ENCODE results near the gene SELENOI.
"Not testable (repeated sequence)": the region's sequence is repeated elsewhere in the genome, so short reads cannot be mapped to it uniquely, and the experiment has no call there.

Gene SELENOI

DNA sequence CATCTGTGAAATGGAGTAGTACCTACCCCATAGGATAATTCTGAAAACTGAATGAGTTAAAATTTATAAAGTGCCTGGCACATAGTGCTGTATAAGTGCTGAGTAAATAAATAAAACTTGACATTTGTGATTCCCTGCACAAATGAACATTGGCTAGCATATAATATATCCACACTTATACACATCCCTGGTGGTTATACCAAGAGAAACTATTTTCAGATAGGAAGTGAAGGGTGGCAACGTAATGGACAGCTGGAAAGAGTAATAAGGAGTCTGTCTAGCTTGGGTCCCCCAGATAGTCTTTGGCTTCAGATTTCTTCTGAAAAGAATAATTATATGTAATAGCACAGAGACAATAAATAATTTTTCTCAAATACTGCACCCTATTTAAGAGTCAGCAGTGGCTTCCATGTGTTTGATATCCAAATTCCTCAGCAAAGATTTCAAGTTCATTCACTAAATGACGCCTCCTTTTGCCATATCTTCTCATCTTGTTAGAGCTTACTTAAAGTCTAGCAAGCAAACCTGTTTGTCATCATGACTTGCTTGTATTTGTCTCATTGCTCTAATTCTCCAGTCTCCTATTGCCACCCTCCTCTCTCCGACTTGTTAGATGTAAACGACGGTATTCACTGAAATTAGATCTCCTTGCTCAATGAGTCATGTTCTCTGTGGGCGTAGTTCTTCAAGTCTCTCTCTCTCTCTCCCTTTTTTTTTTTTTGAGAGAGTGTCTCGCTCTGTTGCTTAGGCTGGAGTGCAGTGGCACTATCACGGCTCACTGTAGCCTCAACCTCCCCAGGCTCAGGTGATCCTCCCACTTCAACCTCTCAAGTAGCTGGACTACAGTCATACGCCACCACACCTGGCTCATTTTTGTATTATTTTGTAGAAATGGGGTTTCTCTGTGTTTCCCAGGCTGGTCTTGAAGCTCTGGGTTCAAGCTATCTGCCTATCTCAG lies 9.4 kb downstream of the SELENOI start:
- H3K4me3 ChIP-seq, result no peak overlapping the region
- H3K27me3 ChIP-seq, result no peaks in the 10 kb centered on the region
- TF ChIP-seq Cebpa-rat (IDR thresholded peaks at IDR 0.05), result no peak
- no peak overlapping the region for H3K27ac ChIP-seq
- H3K36me3 ChIP-seq, result peaks cover 56% of the 10 kb centered on the region
- H3K4me2 ChIP-seq, result no peak overlapping the region
- H3K9me3 ChIP-seq, result no peaks in the 10 kb centered on the region
- no peak overlapping the region for H3K9ac ChIP-seq
- H3K4me1 ChIP-seq, result peaks cover 28% of the 10 kb centered on the region
- peaks cover 100% of the 10 kb centered on the region for H4K20me1 ChIP-seq

DNA sequence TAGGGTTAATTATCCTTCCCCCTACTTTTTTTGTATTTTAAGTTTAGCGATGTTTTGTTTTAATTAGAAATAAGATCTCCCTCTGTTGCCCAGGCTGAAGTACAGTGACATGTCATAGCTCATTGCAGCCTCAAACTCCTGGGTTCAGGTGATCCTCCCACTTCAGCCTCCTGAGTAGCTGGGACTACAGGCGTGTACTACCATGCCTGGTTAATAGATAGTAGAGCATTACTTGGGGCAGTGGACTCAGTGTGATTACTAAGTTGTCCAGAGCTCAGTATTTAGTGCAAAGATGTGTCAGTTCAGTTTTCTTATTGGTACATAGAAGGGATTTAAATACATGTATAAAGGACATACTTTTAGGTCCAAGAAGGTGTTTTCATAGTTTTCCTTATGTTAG lies 10.2 kb downstream of the SELENOI start:
- TF ChIP-seq Cebpa-rat (IDR thresholded peaks at IDR 0.05), result no peak
- H3K4me1 ChIP-seq, result peaks cover 28% of the 10 kb centered on the region
- H3K27me3 ChIP-seq, result no peaks in the 10 kb centered on the region
- peaks cover 50% of the 10 kb centered on the region for H3K36me3 ChIP-seq
- H4K20me1 ChIP-seq, result peaks cover 100% of the 10 kb centered on the region
- H3K9ac ChIP-seq, result no peak overlapping the region
- H3K9me3 ChIP-seq, result no peaks in the 10 kb centered on the region
- no peak overlapping the region for H3K27ac ChIP-seq
- H3K4me3 ChIP-seq, result no peak overlapping the region
- no peak overlapping the region for H3K4me2 ChIP-seq

DNA sequence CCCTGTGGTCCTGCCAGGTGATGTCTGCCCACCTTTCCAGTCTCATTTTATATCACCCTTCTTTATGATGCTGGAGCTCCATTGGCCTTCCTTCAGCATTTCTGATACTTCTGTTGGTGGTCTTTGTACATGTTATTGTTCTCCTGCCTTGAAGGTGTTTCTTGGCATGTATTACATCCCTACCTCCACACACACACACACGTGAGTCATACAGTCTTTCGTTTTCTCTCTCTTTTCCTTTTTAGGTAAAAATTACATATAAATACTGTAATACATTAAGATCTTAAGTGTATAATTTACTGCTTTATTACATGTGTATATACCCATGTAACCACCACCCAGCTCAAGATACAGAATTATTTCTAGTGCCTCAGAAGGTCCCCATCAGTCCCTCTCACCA lies 10.8 kb downstream of the SELENOI start:
- Histone ChIP-seq H3K27ac (no peak overlapping the region), H4K20me1 (peaks cover 100% of the 10 kb centered on the region), H3K4me1 (peaks cover 28% of the 10 kb centered on the region), H3K36me3 (peaks cover 50% of the 10 kb centered on the region), H3K4me3 (no peak overlapping the region), H3K27me3 (no peaks in the 10 kb centered on the region), H3K9me3 (no peaks in the 10 kb centered on the region), H3K9ac (no peak overlapping the region), H3K4me2 (no peak overlapping the region)
- TF ChIP-seq Cebpa-rat (IDR thresholded peaks at IDR 0.05), result no peak

DNA sequence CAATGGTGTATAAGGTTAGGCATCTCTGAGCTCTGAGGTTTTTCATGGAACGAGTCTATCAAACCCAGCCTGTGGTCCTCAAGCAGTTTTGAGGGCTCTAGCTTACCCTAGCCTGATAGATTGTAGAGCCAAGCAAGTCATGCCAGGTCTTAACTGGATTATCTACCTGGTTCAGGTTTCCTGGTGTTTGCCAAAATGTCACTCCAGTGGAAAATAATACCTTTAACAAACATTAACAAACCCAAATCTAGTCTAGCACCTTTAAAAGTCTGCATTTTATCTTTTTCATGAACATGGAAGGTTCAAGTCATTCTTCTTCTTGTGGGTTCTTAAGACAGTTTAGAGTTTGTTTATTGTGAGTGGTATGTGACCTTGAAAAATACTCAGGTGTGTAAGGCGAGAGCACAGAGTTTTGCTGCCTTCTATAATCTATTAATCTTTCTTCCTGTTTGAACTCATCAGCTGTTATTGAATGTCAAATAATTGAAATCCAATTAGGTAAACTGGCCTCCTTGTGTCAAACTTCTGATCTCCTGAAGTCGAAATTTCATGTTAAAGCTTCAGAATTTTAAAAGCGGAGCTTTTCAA lies 14.0 kb downstream of the SELENOI start:
- Histone ChIP-seq H4K20me1 (peaks cover 99% of the 10 kb centered on the region), H3K36me3 (peaks cover 45% of the 10 kb centered on the region)

DNA sequence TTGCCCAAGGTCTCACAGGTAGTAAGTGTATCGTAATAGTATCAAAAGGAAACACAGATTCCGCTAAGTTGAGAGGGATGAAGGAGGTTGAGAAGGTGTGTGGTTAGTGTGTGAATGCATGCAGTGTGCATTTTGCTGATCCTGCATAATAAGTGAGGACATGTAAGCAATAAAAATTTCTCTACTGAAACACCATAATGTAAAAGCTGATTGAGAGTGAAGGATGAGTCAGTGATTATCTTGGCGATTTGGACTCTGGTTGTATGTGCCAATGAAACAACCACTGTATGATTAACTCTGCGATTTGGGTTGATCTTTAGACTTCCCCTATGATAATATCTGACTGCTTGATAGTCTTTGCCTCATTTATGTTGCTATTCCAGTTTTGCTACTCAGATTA lies 17.4 kb downstream of the SELENOI start:
- Histone ChIP-seq H3K9ac (no peak overlapping the region), H3K4me1 (peaks cover 9% of the 10 kb centered on the region), H3K27ac (no peak overlapping the region), H3K9me3 (no peaks in the 10 kb centered on the region), H4K20me1 (peaks cover 71% of the 10 kb centered on the region), H3K27me3 (no peaks in the 10 kb centered on the region), H3K4me2 (no peak overlapping the region), H3K36me3 (peaks cover 70% of the 10 kb centered on the region), H3K4me3 (no peak overlapping the region)
- no peak for TF ChIP-seq Cebpa-rat (IDR thresholded peaks at IDR 0.05)

More for the DNA sequence above, 14.0 kb downstream of the SELENOI start:
- Histone ChIP-seq H3K27ac (no peak overlapping the region), H3K4me3 (no peak overlapping the region), H3K4me2 (no peak overlapping the region), H3K27me3 (no peaks in the 10 kb centered on the region), H3K9me3 (no peaks in the 10 kb centered on the region), H3K4me1 (peaks cover 28% of the 10 kb centered on the region), H3K9ac (no peak overlapping the region)
- no peak for TF ChIP-seq Cebpa-rat (IDR thresholded peaks at IDR 0.05)

DNA sequence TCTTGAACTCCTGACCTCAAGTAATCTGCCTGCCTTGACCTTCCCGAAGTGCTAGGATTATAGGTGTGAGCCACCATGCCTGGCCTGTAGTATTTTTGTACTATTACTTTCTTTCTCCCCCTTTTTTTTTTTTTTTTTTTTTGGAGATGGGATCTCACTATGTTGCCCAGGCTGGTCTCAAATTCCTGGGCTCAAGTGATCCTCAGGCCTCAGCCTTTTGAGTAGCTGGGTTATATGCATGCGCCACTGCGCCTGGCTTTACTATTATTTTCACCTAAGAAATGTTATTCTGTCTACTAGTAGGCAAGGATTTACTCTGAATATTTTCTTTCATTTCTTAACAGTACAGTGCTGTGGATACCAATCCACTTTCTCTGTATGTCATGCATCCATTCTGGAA lies 18.0 kb downstream of the SELENOI start:
- H3K36me3 ChIP-seq, result peaks cover 70% of the 10 kb centered on the region
- H3K9me3 ChIP-seq, result no peaks in the 10 kb centered on the region
- H4K20me1 ChIP-seq, result peaks cover 65% of the 10 kb centered on the region
- no peak for TF ChIP-seq Cebpa-rat (IDR thresholded peaks at IDR 0.05)
- H3K27me3 ChIP-seq, result no peaks in the 10 kb centered on the region
- H3K4me3 ChIP-seq, result no peak overlapping the region
- H3K9ac ChIP-seq, result no peak overlapping the region
- H3K4me2 ChIP-seq, result no peak overlapping the region
- H3K4me1 ChIP-seq, result peaks cover 3% of the 10 kb centered on the region; the same call in 1 of the 2 replicates
- H3K27ac ChIP-seq, result no peak overlapping the region

DNA sequence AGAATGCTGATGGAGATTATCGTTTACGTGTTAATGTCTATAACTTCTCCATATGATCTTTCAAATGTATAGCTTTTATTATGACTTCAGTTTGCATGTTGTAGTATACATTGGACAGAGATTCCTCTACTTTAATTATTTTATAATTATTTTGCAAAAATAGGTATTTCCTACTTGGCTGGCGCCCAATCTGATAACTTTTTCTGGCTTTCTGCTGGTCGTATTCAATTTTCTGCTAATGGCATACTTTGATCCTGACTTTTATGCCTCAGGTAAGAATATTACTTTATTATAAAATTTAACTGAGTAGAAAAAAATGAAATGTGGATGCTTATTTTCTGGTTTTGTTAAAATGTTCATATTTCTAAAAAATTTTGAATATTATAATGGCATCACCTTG lies 18.7 kb downstream of the SELENOI start:
- Histone ChIP-seq H3K4me1 (no peaks in the 10 kb centered on the region), H3K36me3 (peaks cover 71% of the 10 kb centered on the region), H3K9ac (no peak overlapping the region), H4K20me1 (peaks cover 57% of the 10 kb centered on the region), H3K4me2 (no peak overlapping the region), H3K27me3 (no peaks in the 10 kb centered on the region), H3K4me3 (no peak overlapping the region), H3K27ac (no peak overlapping the region), H3K9me3 (peaks cover 6% of the 10 kb centered on the region; the same call in 1 of the 2 replicates)
- no peak for TF ChIP-seq Cebpa-rat (IDR thresholded peaks at IDR 0.05)

DNA sequence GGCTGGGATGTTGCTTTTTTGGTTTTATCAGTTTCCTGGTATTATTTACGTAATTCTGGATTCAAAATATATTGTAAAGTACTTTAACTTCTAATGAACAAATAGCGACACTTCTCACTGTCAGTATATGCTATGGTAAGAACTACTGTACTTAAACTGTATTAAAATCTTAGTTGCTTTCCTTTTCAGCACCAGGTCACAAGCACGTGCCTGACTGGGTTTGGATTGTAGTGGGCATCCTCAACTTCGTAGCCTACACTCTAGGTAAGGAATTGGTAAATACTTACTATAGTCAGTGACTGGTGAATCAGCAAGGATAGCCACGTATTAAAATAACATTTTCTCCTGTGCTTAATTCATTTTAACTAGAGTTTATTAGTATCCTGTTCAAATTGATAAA lies 21.0 kb downstream of the SELENOI start:
- H4K20me1 ChIP-seq, result peaks cover 35% of the 10 kb centered on the region
- H3K4me1 ChIP-seq, result peaks cover 1% of the 10 kb centered on the region
- H3K4me3 ChIP-seq, result no peak overlapping the region
- peaks cover 67% of the 10 kb centered on the region for H3K36me3 ChIP-seq
- H3K27ac ChIP-seq, result no peak overlapping the region
- no peak for TF ChIP-seq Cebpa-rat (IDR thresholded peaks at IDR 0.05)
- H3K9me3 ChIP-seq, result peaks cover 12% of the 10 kb centered on the region; the same call in 1 of the 2 replicates
- H3K4me2 ChIP-seq, result no peak overlapping the region
- H3K9ac ChIP-seq, result no peak overlapping the region
- no peaks in the 10 kb centered on the region for H3K27me3 ChIP-seq

DNA sequence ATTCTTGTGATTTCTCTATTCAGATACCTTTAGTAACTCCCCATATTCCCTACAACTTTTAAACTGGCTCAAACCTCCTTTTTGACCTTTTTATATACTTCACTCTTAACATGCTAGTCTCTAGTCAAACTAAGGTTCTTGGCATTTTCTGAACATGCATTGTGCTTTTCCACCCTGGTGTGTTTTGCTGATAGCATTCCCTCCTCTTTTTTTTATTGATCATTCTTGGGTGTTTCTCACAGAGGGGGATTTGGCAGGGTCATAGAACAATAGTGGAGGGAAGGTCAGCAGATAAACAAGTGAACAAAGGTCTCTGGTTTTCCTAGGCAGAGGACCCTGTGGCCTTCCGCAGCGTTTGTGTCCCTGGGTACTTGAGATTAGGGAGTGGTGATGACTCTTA lies 23.7 kb downstream of the SELENOI start:
- not testable (repeated sequence) for H4K20me1 ChIP-seq, H3K4me2 ChIP-seq, H3K27me3 ChIP-seq, H3K4me3 ChIP-seq, H3K9ac ChIP-seq, H3K27ac ChIP-seq
- H3K9me3 ChIP-seq, result peaks cover 15% of the 10 kb centered on the region; the same call in 1 of the 2 replicates
- H3K36me3 ChIP-seq, result peaks cover 63% of the 10 kb centered on the region
- H3K4me1 ChIP-seq, result peaks cover 28% of the 10 kb centered on the region

DNA sequence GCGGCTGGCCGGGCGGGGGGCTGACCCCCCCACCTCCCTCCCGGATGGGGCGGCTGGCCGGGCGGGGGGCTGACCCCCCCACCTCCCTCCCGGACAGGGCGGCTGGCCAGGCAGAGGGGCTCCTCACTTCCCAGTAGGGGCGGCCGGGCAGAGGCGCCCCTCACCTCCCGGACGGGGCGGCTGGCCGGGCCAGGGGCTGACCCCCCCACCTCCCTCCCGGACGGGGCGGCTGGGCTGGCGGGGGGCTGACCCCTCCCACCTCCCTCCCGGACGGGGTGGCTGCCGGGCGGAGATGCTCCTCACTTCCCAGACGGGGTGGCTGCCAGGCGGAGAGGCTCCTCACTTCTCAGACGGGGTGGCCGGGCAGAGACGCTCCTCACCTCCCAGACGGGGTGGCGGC lies 25.0 kb downstream of the SELENOI start:
- H3K36me3 ChIP-seq, result peaks cover 66% of the 10 kb centered on the region

More for the DNA sequence above, 25.0 kb downstream of the SELENOI start:
- not testable (repeated sequence) for H4K20me1 ChIP-seq, H3K9ac ChIP-seq, H3K4me3 ChIP-seq, H3K27me3 ChIP-seq, H3K27ac ChIP-seq, H3K4me2 ChIP-seq
- Histone ChIP-seq H3K9me3 (peaks cover 15% of the 10 kb centered on the region; the same call in 1 of the 2 replicates), H3K4me1 (peaks cover 41% of the 10 kb centered on the region)

Data from BLaER1 (cell line).